NAMALWA (cell line): Measurements from ENCODE around the gene MAGI2.
"Not testable (repeated sequence)": the region's sequence is repeated elsewhere in the genome, so short reads cannot be mapped to it uniquely, and the experiment has no call there.

Source experiments
- DNase-seq: peaks from one replicate; pipeline ENCODE4 v3.0.0-alpha.2; 2015; ENCODE audit warnings: low spot score

Gene MAGI2

GRCh38 chr7:79051915-79052314 lies 401.6 kb downstream of the MAGI2 start:
- DNase-seq = no peak

GRCh38 chr7:79050603-79051002 lies 402.9 kb downstream of the MAGI2 start:
- DNase-seq = no peak

GRCh38 chr7:79046061-79046460 lies 407.4 kb downstream of the MAGI2 start:
- no peak for DNase-seq

- DNase-seq = no peak
These were observed 416.5 kb downstream of the MAGI2 start for GRCh38 chr7:79037001-79037400.

GRCh38 chr7:79036356-79036755 lies 417.1 kb downstream of the MAGI2 start:
- DNase-seq = no peak

- no peak for DNase-seq
These were observed 417.6 kb downstream of the MAGI2 start for GRCh38 chr7:79035858-79036257.

- DNase-seq = no peak
These were observed 418.7 kb downstream of the MAGI2 start for GRCh38 chr7:79034730-79035129.

- not testable (repeated sequence) for DNase-seq
These were observed 433.8 kb downstream of the MAGI2 start for GRCh38 chr7:79019711-79020110.

GRCh38 chr7:79011921-79012320 lies 441.5 kb downstream of the MAGI2 start:
- no peak for DNase-seq

- no peak for DNase-seq
These were observed 443.8 kb downstream of the MAGI2 start for GRCh38 chr7:79009647-79010046.

- no peak for DNase-seq
These were observed 444.7 kb downstream of the MAGI2 start for GRCh38 chr7:79008786-79009185.

GRCh38 chr7:78996013-78996412 lies 457.5 kb downstream of the MAGI2 start:
- no peak for DNase-seq

GRCh38 chr7:78993341-78993740 lies 460.1 kb downstream of the MAGI2 start:
- DNase-seq = no peak

- no peak for DNase-seq
These were observed 468.0 kb downstream of the MAGI2 start for GRCh38 chr7:78985509-78985908.

GRCh38 chr7:78983483-78983882 lies 470.0 kb downstream of the MAGI2 start:
- DNase-seq = no peak

GRCh38 chr7:78970440-78970916 lies 483.0 kb downstream of the MAGI2 start:
- DNase-seq = no peak

- DNase-seq = no peak
These were observed 484.5 kb downstream of the MAGI2 start for GRCh38 chr7:78968951-78969350.

GRCh38 chr7:78967561-78967960 lies 485.9 kb downstream of the MAGI2 start:
- DNase-seq = not testable (repeated sequence)

GRCh38 chr7:78967046-78967445 lies 486.4 kb downstream of the MAGI2 start:
- DNase-seq = no peak

GRCh38 chr7:78959477-78959876 lies 494.0 kb downstream of the MAGI2 start:
- DNase-seq = no peak

- no peak for DNase-seq
These were observed 498.1 kb downstream of the MAGI2 start for GRCh38 chr7:78955329-78955728.

GRCh38 chr7:78953726-78954363 lies 499.6 kb downstream of the MAGI2 start:
- no peak for DNase-seq

- DNase-seq = no peak
These were observed 500.4 kb downstream of the MAGI2 start for GRCh38 chr7:78953090-78953489.

- DNase-seq = no peak
These were observed 513.8 kb downstream of the MAGI2 start for GRCh38 chr7:78939669-78940068.
